HepG2 (cell line): ENCODE results near the gene EEFSEC.

Experiments used
- EP300 ChIP-seq, 3 experiments: sonication (generic) in 1 of 3; formaldehyde crosslinking in 1 of 3; IDR thresholded peaks; 2 replicates each; pipeline versions ENCODE4 v1.5.1 to v1.6.1; 2011 to 2020; ENCODE audit warnings: low read depth in 2 of 3, low read length in 2 of 3, borderline replicate concordance in 1 of 3, improper control_type of control experiment in 1 of 3, mild to moderate bottlenecking in 1 of 3, missing genetic modification reagents in 1 of 3, moderate library complexity in 1 of 3
- KLF6 ChIP-seq: IDR thresholded peaks from 2 replicates; pipeline ENCODE4 v1.8.0; 2016; ENCODE audit warnings: missing biosample characterization, missing genetic modification reagents
- MYNN ChIP-seq: sonication (generic); formaldehyde crosslinking; IDR thresholded peaks from 2 replicates; pipeline ENCODE4 v1.4.0; 2020; ENCODE audit warnings: mild to moderate bottlenecking, low read depth, missing genetic modification reagents
- NFE2 ChIP-seq: sonication (generic); formaldehyde crosslinking; IDR thresholded peaks from 2 replicates; pipeline ENCODE4 v1.4.0; 2020; ENCODE audit warnings: missing genetic modification reagents
- PITX1 ChIP-seq: sonication (generic); formaldehyde crosslinking; IDR thresholded peaks from 2 replicates; pipeline ENCODE4 v1.5.1; 2020; ENCODE audit warnings: mild to moderate bottlenecking, missing genetic modification reagents
- POLR2AphosphoS5 ChIP-seq: IDR thresholded peaks from 2 replicates; pipeline ENCODE4 v1.6.1; 2012; ENCODE audit warnings: low read depth, low read length
- TF ChIP-seq, protein P1 (sequence below): sonication (generic); formaldehyde crosslinking; IDR thresholded peaks from 2 replicates; pipeline ENCODE4 v1.9.0; 2021; ENCODE audit warnings: missing genetic modification reagents, borderline replicate concordance
- TF ChIP-seq, protein P2 (sequence below): sonication (generic); formaldehyde crosslinking; IDR thresholded peaks from 2 replicates; pipeline ENCODE4 v1.5.0; 2020; ENCODE audit warnings: missing genetic modification reagents

DNA sequence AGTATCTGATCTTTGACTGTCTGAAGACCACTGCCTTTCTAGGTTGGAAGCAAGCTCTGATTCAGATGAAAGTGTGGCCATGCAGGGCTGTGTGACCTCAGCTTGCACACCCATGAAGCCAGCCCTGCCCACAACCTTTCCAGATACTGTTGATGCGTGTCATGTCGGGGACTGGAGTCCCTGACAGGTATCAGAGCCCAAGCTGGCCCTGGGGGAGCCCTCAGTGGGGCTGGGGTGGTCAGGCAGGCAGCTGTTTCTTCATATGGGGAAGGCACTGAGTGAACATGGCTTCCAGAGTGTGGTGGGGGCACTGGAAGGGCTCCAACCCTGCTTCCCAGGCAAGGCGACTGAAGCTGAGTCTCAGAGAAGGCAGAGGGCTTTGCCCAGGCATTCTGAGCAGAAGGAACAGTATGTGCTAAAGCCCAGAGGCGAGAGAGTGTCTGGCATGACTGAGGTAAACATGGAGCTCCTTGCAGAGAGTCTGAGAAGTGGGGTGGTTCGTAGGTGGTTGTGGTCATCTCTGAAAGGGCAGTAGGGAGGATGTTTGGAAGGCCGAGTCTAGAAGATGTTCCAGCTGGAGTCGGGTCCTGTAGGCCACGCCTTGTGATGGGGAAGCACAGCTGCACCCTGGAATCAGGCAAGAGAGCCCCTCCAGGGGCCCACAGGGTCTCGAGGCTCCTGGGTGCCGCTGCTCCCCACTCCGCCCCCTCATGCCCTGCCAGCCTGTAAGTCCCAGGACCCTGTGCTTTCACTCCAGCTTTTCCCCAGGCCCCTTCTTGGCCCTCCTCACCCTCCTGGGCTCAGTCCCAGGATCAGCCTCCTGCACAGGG is 122.2 kb downstream of the EEFSEC start:
- TF ChIP-seq KLF6 (CRISPR knock-in tag) (no peak), NFE2 (CRISPR knock-in tag) (no peak), PITX1 (CRISPR knock-in tag) (no peak), EP300 (IDR thresholded peaks at IDR 0.05; ENCODE audit: low read depth in 2 of 2, low read length in 2 of 2) (no peak), EP300 (CRISPR knock-in tag; IDR thresholded peaks at IDR 0.05; ENCODE audit: borderline replicate concordance) (no peak), POLR2AphosphoS5 (no peak), MYNN (CRISPR knock-in tag) (no peak)
- TF ChIP-seq, protein P1, sequence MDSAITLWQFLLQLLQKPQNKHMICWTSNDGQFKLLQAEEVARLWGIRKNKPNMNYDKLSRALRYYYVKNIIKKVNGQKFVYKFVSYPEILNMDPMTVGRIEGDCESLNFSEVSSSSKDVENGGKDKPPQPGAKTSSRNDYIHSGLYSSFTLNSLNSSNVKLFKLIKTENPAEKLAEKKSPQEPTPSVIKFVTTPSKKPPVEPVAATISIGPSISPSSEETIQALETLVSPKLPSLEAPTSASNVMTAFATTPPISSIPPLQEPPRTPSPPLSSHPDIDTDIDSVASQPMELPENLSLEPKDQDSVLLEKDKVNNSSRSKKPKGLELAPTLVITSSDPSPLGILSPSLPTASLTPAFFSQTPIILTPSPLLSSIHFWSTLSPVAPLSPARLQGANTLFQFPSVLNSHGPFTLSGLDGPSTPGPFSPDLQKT: no peak
- TF ChIP-seq, protein P2, sequence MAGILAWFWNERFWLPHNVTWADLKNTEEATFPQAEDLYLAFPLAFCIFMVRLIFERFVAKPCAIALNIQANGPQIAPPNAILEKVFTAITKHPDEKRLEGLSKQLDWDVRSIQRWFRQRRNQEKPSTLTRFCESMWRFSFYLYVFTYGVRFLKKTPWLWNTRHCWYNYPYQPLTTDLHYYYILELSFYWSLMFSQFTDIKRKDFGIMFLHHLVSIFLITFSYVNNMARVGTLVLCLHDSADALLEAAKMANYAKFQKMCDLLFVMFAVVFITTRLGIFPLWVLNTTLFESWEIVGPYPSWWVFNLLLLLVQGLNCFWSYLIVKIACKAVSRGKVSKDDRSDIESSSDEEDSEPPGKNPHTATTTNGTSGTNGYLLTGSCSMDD: no peak
